HepG2 (cell line): ENCODE data around the gene DCC. TPM values are rescaled to one million over a fixed set of nuclear protein-coding genes. Genes with fewer than 3 reads are reported as not detected.

ENCODE experiments used
- ATAC-seq: fragments of 200-7000 bp; cut with Tn5 transposase; 3 replicates; pipeline ENCODE4 v1.9.1; 2020; ENCODE audit warnings: mild to moderate bottlenecking, moderate library complexity
- BruUV-seq: library from RNA; stranded (reverse); fragments of 400-500 nt; replicated peaks from 2 replicates; lab custom pipeline; 2021; lab: Mats Ljungman, UMichigan
- CTCF ChIA-PET: fragments of 300-600 bp; formaldehyde crosslinking; extraction: SDS; loops from one replicate; lab custom pipeline; 2021; ENCODE audit warnings: low total read pairs, inconsistent platforms, low intra/inter-chr PET ratio; lab: Yijun Ruan, JAX
- POLR2A ChIA-PET: fragments of 350-600 bp; sonication (Branson Sonifier 250); formaldehyde crosslinking; loops from one replicate; lab custom pipeline; 2020; ENCODE audit warnings: antibody characterized with exemption, inconsistent platforms; lab: Yijun Ruan, JAX
- DNase-seq: peaks from one replicate; pipeline ENCODE4 v3.0.0-alpha.2; 2015; ENCODE audit warnings: low spot score
- FAIRE-seq: peaks from 3 replicates; lab custom pipeline; 2011; peaks lifted over from hg19 to GRCh38; lab: Jason Lieb, UNC
- H2AFZ ChIP-seq: one replicate; pipeline ENCODE4 v1.6.1; 2011; ENCODE audit warnings: low read length, inconsistent platforms
- H3K27ac ChIP-seq: fragments of 300-600 bp; 3 replicates; pipeline ENCODE4 v1.8.0; 2011; ENCODE audit warnings: mixed run types, mild to moderate bottlenecking, mixed read lengths, low read length, inconsistent platforms; ENCODE audit not compliant: insufficient read depth; ENCODE audit errors: extremely low read length
- H3K27me3 ChIP-seq, 2 experiments: fragments of 200-600 bp in 1 of 2; 2 replicates in 1 of 2; 3 replicates in 1 of 2; pipeline versions ENCODE4 v1.6.0 to v1.8.0; 2011; ENCODE audit warnings: low read length in 2 of 2, mild to moderate bottlenecking in 2 of 2, moderate library complexity in 2 of 2, inconsistent platforms in 1 of 2; ENCODE audit not compliant: insufficient read depth in 2 of 2, control insufficient read depth in 1 of 2
- H3K36me3 ChIP-seq, 2 experiments: fragments of 200-600 bp in 1 of 2; replicated peaks in 1 of 2; 2 replicates in 1 of 2; 3 replicates in 1 of 2; pipeline versions ENCODE4 v1.5.1 to v1.8.0; 2011; ENCODE audit warnings: low read length in 2 of 2, inconsistent platforms in 1 of 2; ENCODE audit not compliant: insufficient read depth in 2 of 2, control insufficient read depth in 1 of 2
- H3K4me1 ChIP-seq: 2 replicates; pipeline ENCODE4 v1.5.1; 2012; ENCODE audit warnings: low read length, inconsistent platforms; ENCODE audit not compliant: insufficient read depth
- H3K4me2 ChIP-seq: 2 replicates; pipeline ENCODE4 v1.6.0; 2011; ENCODE audit warnings: low read depth, low read length, inconsistent platforms
- H3K4me3 ChIP-seq, 3 experiments: fragments of 200-600 bp in 1 of 3; sonication (generic), shearing (Covaris generic) in 1 of 3; replicated peaks in 1 of 3; 2 replicates each; pipeline ENCODE4 v1.5.1; 2011 to 2016; ENCODE audit warnings: low read length in 3 of 3, inconsistent platforms in 2 of 3, low read depth in 2 of 3, mild to moderate bottlenecking in 2 of 3, control low read depth in 1 of 3, mixed read lengths in 1 of 3; ENCODE audit not compliant: insufficient read depth in 1 of 3
- H3K79me2 ChIP-seq: one replicate; pipeline ENCODE4 v1.6.1; 2011; ENCODE audit warnings: low read length, inconsistent platforms; ENCODE audit not compliant: insufficient read depth
- H3K9ac ChIP-seq: 2 replicates; pipeline ENCODE4 v1.6.0; 2011; ENCODE audit warnings: mild to moderate bottlenecking, low read depth, low read length, inconsistent platforms; ENCODE audit not compliant: insufficient read depth
- H3K9me3 ChIP-seq: 2 replicates; pipeline ENCODE4 v1.5.1; 2012; ENCODE audit warnings: mild to moderate bottlenecking, low read length
- H4K20me1 ChIP-seq: 2 replicates; pipeline ENCODE4 v1.6.0; 2011; ENCODE audit warnings: inconsistent platforms, mild to moderate bottlenecking, low read length, moderate library complexity; ENCODE audit not compliant: insufficient read depth
- E2F5 ChIP-seq: sonication (generic); formaldehyde crosslinking; conservative IDR thresholded peaks from 2 replicates; pipeline ENCODE4 v1.4.0; 2020; ENCODE audit warnings: missing genetic modification reagents
- GPN1 ChIP-seq: sonication (generic); formaldehyde crosslinking; IDR thresholded peaks from 2 replicates; pipeline ENCODE4 v1.5.1; 2020; ENCODE audit warnings: missing genetic modification reagents, borderline replicate concordance
- TAF1 ChIP-seq: sonication (generic); formaldehyde crosslinking; IDR thresholded peaks from 2 replicates; pipeline ENCODE4 v1.4.0; 2020; ENCODE audit warnings: missing genetic modification reagents
- ZBTB37 ChIP-seq: sonication (generic); formaldehyde crosslinking; IDR thresholded peaks from 2 replicates; pipeline ENCODE4 v1.4.0; 2020; ENCODE audit warnings: mild to moderate bottlenecking, missing genetic modification reagents
- ZFP62 ChIP-seq: sonication (generic); formaldehyde crosslinking; IDR thresholded peaks from 2 replicates; pipeline ENCODE4 v1.4.0; 2020; ENCODE audit warnings: missing genetic modification reagents
- ZNF33A ChIP-seq: sonication (generic); formaldehyde crosslinking; IDR thresholded peaks from 2 replicates; pipeline ENCODE4 v1.5.1; 2020; ENCODE audit warnings: missing genetic modification reagents, mild to moderate bottlenecking, moderate library complexity, borderline replicate concordance
- ZNF430 ChIP-seq: sonication (generic); formaldehyde crosslinking; IDR thresholded peaks from 2 replicates; pipeline ENCODE4 v1.9.0; 2021; ENCODE audit warnings: mild to moderate bottlenecking, missing genetic modification reagents
- ZNF609 ChIP-seq: sonication (generic); formaldehyde crosslinking; IDR thresholded peaks from 2 replicates; pipeline ENCODE4 v1.4.0; 2020; ENCODE audit warnings: mild to moderate bottlenecking, missing genetic modification reagents, borderline replicate concordance
- ZNF850 ChIP-seq: sonication (generic); formaldehyde crosslinking; conservative IDR thresholded peaks from 2 replicates; pipeline ENCODE4 v1.9.0; 2021; ENCODE audit warnings: mild to moderate bottlenecking, missing genetic modification reagents
- WGBS: methylation state at CpG from one replicate; pipeline ENCODE4 v1.1.6; 2017; ENCODE audit warnings: low lambda C conversion rate; 5-methylcytosine and 5-hydroxymethylcytosine counted together
- in situ Hi-C: cut with HindIII; loops from 2 replicates; pipeline ENCODE4 v1.10.0; 2017; ENCODE audit warnings: low pct_unique_long_range_greater_than_20kb; ENCODE audit not compliant: extremely low pct_ligation_motif_present
- intact Hi-C: fragments of 100-400 bp; cut with micrococcal nuclease; formaldehyde crosslinking; loops from one replicate; pipeline ENCODE4 v1.10.0; 2022; ENCODE audit not compliant: unreplicated experiment
- polyA plus RNA-seq, 8 experiments: library from polyadenylated mRNA; depleted of rRNA in 3 of 8; stranded (reverse) in 7 of 8; unstranded in 1 of 8; fragments of >200 nt; fragmentation: Illumina TruSeq in 4 of 8; extraction: Trizol in 4 of 8; gene quantifications; 2 replicates each; pipeline versions ENCODE4 v1.2.1 to v1.2.3, GENCODE V29; 2011 to 2016; ENCODE audit warnings: low read depth in 4 of 8, missing spikeins in 1 of 8, mixed read lengths in 1 of 8; ENCODE audit not compliant: insufficient read depth in 1 of 8
- total RNA-seq, 5 experiments: library from RNA; depleted of rRNA; stranded (reverse); fragments of >200 nt; fragmentation: Illumina TruSeq; extraction: Trizol; gene quantifications; 2 replicates each; pipeline ENCODE4 v1.2.3, GENCODE V29; 2016; ENCODE audit warnings: low read depth in 1 of 5
- TF ChIP-seq, protein P1 (sequence below): IDR thresholded peaks from 2 replicates; pipeline ENCODE4 v1.6.1; 2018; ENCODE audit warnings: missing genetic modification reagents, mild to moderate bottlenecking, missing compliant biosample characterization

Gene DCC
- total and polyA plus RNA-seq, 2 of the 13 experiments (the other 11 are each of a cell fraction or from before 2014, with no cell fraction given): not detected

- FAIRE-seq: no peak
- Histone ChIP-seq H3K4me1 (no peaks in the 10 kb centered on the region), H3K27ac (no peak overlapping the region), H4K20me1 (no peaks in the 10 kb centered on the region), H3K9me3 (no peaks in the 10 kb centered on the region), H3K9ac (no peak overlapping the region), H2AFZ (no peak overlapping the region), H3K36me3 (no peaks in the 10 kb centered on the region), H3K4me2 (no peak overlapping the region), H3K27me3 (no peaks in the 10 kb centered on the region), H3K4me3 (no peak overlapping the region), H3K79me2 (no peaks in the 10 kb centered on the region)
- no peak for ATAC-seq
- intact Hi-C loops (no loop called here), in situ Hi-C loops (no loop called here)
- TF ChIP-seq, protein P1, sequence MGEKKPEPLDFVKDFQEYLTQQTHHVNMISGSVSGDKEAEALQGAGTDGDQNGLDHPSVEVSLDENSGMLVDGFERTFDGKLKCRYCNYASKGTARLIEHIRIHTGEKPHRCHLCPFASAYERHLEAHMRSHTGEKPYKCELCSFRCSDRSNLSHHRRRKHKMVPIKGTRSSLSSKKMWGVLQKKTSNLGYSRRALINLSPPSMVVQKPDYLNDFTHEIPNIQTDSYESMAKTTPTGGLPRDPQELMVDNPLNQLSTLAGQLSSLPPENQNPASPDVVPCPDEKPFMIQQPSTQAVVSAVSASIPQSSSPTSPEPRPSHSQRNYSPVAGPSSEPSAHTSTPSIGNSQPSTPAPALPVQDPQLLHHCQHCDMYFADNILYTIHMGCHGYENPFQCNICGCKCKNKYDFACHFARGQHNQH (CRISPR knock-in tag): no peak
- TF ChIP-seq ZNF430 (CRISPR knock-in tag): no peak
- WGBS: 23% methylated on average over 3 of the region's 3 CpGs
- CTCF ChIA-PET: no interaction called here
- POLR2A ChIA-PET: no interaction called here
- DNase-seq: no peak
- BruUV-seq: no TSS peak
Measured at GRCh38 chr18:52352920-52353319, 12.9 kb downstream of the DCC start.

DNA sequence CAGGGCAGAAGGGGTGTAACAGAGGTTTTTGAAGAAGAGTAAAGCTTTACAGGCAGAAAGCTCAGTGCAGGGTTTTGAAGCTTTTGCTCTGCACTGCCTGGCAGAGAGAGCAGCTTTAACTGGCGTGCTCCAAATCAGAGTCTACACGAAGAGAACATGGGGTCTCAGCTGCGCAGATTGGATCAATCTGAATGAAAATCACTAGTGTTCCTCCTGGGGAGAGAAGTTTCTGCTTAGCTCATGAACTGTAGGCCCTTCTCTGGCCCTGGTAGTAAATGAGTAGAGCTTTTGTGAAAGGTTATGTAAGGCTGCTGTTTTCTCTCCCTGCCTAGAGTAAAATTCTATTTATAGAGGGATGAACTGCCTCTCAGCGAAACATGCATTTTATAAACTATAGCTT, 13.6 kb downstream of the DCC start:
- Histone ChIP-seq H3K36me3 (no peaks in the 10 kb centered on the region), H2AFZ (no peak overlapping the region), H4K20me1 (no peaks in the 10 kb centered on the region), H3K4me2 (no peak overlapping the region), H3K4me1 (no peaks in the 10 kb centered on the region), H3K27ac (no peak overlapping the region), H3K79me2 (no peaks in the 10 kb centered on the region), H3K4me3 (no peak overlapping the region), H3K9me3 (no peaks in the 10 kb centered on the region), H3K27me3 (no peaks in the 10 kb centered on the region), H3K9ac (no peak overlapping the region)
- no peak for DNase-seq
- no peak for ATAC-seq
- intact Hi-C loops: no loop called here
- no peak for FAIRE-seq
- CTCF ChIA-PET: no interaction called here
- POLR2A ChIA-PET: no interaction called here
- in situ Hi-C loops: no loop called here
- 0% methylated on average over 4 of the region's 4 CpGs for WGBS
- no TSS peak for BruUV-seq
- TF ChIP-seq ZBTB37 (CRISPR knock-in tag) (no peak), ZNF850 (no peak), E2F5 (CRISPR knock-in tag) (no peak), GPN1 (CRISPR knock-in tag) (no peak), ZFP62 (CRISPR knock-in tag) (no peak), ZNF33A (CRISPR knock-in tag) (no peak), ZNF609 (no peak), TAF1 (CRISPR knock-in tag) (no peak)
